Measurements from ENCODE around the gene CDH23.

DNA sequence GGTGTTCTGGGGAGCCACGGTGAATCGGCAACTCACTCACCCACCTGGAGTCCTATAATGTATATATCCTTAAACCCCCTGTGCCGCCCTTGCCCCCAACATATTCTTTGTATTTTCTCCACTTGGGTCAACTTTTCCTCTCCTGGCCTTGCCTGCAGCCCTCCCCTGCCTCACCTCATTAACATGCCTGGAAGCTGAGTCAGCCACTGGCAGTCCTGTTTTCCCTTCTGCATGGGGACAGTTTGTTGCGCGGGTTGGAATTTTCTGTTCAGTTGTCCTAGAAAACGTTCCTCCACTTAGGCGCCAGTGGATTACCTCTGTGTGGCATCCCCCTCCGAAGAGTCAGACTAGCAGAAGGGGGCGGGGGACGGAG lies 225.4 kb downstream of the CDH23 start:
- TF ChIP-seq, protein P1, sequence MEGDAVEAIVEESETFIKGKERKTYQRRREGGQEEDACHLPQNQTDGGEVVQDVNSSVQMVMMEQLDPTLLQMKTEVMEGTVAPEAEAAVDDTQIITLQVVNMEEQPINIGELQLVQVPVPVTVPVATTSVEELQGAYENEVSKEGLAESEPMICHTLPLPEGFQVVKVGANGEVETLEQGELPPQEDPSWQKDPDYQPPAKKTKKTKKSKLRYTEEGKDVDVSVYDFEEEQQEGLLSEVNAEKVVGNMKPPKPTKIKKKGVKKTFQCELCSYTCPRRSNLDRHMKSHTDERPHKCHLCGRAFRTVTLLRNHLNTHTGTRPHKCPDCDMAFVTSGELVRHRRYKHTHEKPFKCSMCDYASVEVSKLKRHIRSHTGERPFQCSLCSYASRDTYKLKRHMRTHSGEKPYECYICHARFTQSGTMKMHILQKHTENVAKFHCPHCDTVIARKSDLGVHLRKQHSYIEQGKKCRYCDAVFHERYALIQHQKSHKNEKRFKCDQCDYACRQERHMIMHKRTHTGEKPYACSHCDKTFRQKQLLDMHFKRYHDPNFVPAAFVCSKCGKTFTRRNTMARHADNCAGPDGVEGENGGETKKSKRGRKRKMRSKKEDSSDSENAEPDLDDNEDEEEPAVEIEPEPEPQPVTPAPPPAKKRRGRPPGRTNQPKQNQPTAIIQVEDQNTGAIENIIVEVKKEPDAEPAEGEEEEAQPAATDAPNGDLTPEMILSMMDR (IDR thresholded peaks at IDR 0.05), result no peak
- no peak for TF ChIP-seq EZH2 (IDR thresholded peaks at IDR 0.05; ENCODE audit: borderline replicate concordance, insufficient read depth, low read depth, low read length, poor library complexity, severe bottlenecking)
